SK-N-MC (cell line): Measurements from ENCODE around the gene ARHGAP22.

Experiments used
- EZH2 ChIP-seq: fragments of 200-600 bp; sonication (generic); IDR thresholded peaks from one replicate; pipeline ENCODE4 v1.6.1; 2017; ENCODE audit warnings: antibody characterized with exemption
- POLR2AphosphoS5 ChIP-seq: IDR thresholded peaks from 2 replicates; pipeline ENCODE4 v1.6.1; 2012; ENCODE audit warnings: mild to moderate bottlenecking, low read depth, low read length, borderline replicate concordance

DNA sequence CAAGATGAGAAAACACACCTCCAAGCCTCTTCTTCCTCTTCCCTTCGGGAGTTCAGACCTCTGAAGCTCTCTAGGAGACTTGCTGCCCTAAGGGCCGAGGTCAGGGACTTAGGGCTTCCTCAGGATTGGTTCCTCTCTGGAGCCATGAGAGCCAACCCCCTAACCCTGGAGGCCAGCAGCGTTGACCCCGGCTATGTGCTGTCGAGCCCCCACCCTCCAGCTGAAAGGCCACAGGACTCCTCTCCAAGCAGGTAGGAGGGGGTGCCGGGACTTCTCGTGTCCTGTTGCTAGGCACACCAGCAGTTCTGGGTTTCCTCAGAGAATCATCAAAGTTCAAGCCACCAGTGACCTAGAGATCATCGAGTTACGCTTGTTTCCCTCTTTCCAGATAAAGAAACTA lies 87.4 kb downstream of the ARHGAP22 start:
- TF ChIP-seq POLR2AphosphoS5 (no peak), EZH2 (no peak)
